HEK293 (cell line): ENCODE data around the gene COMMD8.

ENCODE experiments used
- CTCF ChIA-PET: fragments of 350-600 bp; formaldehyde crosslinking; extraction: SDS; loops from one replicate; lab custom pipeline; 2021; ENCODE audit warnings: antibody characterized with exemption; lab: Yijun Ruan, JAX
- POLR2A ChIA-PET: fragments of 300-600 bp; formaldehyde crosslinking; extraction: SDS; loops from one replicate; lab custom pipeline; 2020; ENCODE audit warnings: antibody characterized with exemption, inconsistent platforms; lab: Yijun Ruan, JAX
- H3K27ac ChIP-seq: fragments of 200-500 bp; sonication (Bioruptor generic); 2 replicates; pipeline ENCODE4 v1.5.1; 2014; ENCODE audit warnings: low read depth, low read length, control low read depth, inconsistent platforms; ENCODE audit errors: extremely low read depth
- H3K36me3 ChIP-seq, 2 experiments: fragments of 200-500 bp in 1 of 2; sonication (Bioruptor generic) in 1 of 2; 1 replicate in 1 of 2; 2 replicates in 1 of 2; pipeline ENCODE4 v1.5.1; 2014 to 2017; ENCODE audit warnings: inconsistent platforms in 2 of 2, low read length in 2 of 2; ENCODE audit not compliant: control insufficient read depth in 2 of 2, insufficient read depth in 1 of 2
- H3K4me1 ChIP-seq: fragments of 200-500 bp; sonication (Bioruptor generic); 2 replicates; pipeline ENCODE4 v1.5.1; 2014; ENCODE audit warnings: mild to moderate bottlenecking, low read length, inconsistent platforms; ENCODE audit not compliant: control insufficient read depth, insufficient read depth
- H3K4me3 ChIP-seq: 2 replicates; pipeline ENCODE4 v1.5.1; 2011; ENCODE audit warnings: low read depth, mild to moderate bottlenecking, control low read depth, low read length, moderate library complexity
- H3K9me3 ChIP-seq: fragments of 200-500 bp; sonication (Bioruptor generic); 2 replicates; pipeline ENCODE4 v1.5.1; 2014; ENCODE audit warnings: low read depth, low read length, inconsistent platforms; ENCODE audit not compliant: control insufficient read depth, insufficient read depth
- HOXC10 ChIP-seq: sonication (generic); formaldehyde crosslinking; IDR thresholded peaks from 2 replicates; pipeline ENCODE4 v1.8.1; 2023; ENCODE audit warnings: mild to moderate bottlenecking, missing genetic modification reagents
- SP7 ChIP-seq: fragments of 450-650 bp; formaldehyde crosslinking; IDR thresholded peaks from 2 replicates; pipeline ENCODE4 v1.5.1; 2016; ENCODE audit warnings: missing biosample characterization, missing genetic modification characterization
- ZFP41 ChIP-seq: fragments of 450-650 bp; formaldehyde crosslinking; IDR thresholded peaks from 2 replicates; pipeline ENCODE4 v1.5.1; 2016; ENCODE audit warnings: missing biosample characterization, missing genetic modification characterization, borderline replicate concordance
- ZNF311 ChIP-seq: fragments of 450-650 bp; formaldehyde crosslinking; IDR thresholded peaks from 2 replicates; pipeline ENCODE4 v1.5.1; 2017; ENCODE audit warnings: missing biosample characterization, missing genetic modification characterization, borderline replicate concordance
- ZNF335 ChIP-seq: fragments of 450-650 bp; formaldehyde crosslinking; conservative IDR thresholded peaks from 2 replicates; pipeline ENCODE4 v1.5.1; 2016; ENCODE audit warnings: missing biosample characterization, missing genetic modification characterization
- ZNF341 ChIP-seq: fragments of 450-650 bp; formaldehyde crosslinking; IDR thresholded peaks from 2 replicates; pipeline ENCODE4; 2016; ENCODE audit warnings: low read depth, missing biosample characterization, missing genetic modification characterization
- ZNF350 ChIP-seq: fragments of 450-650 bp; formaldehyde crosslinking; IDR thresholded peaks from 2 replicates; pipeline ENCODE4 v1.5.0; 2017; ENCODE audit warnings: missing biosample characterization, mild to moderate bottlenecking, missing genetic modification characterization
- ZNF558 ChIP-seq: fragments of 450-650 bp; formaldehyde crosslinking; IDR thresholded peaks from 2 replicates; pipeline ENCODE4 v1.5.1; 2016; ENCODE audit warnings: missing biosample characterization, missing genetic modification characterization
- ZNF600 ChIP-seq: fragments of 450-650 bp; formaldehyde crosslinking; IDR thresholded peaks from 2 replicates; pipeline ENCODE4 v1.5.1; 2016; ENCODE audit warnings: missing biosample characterization, missing genetic modification characterization
- ZNF629 ChIP-seq: fragments of 450-650 bp; formaldehyde crosslinking; IDR thresholded peaks from 2 replicates; pipeline ENCODE4 v1.5.1; 2017; ENCODE audit warnings: missing biosample characterization, missing genetic modification characterization
- ZNF707 ChIP-seq: fragments of 450-650 bp; formaldehyde crosslinking; IDR thresholded peaks from 2 replicates; pipeline ENCODE4 v1.5.1; 2016; ENCODE audit warnings: missing biosample characterization, missing genetic modification characterization
- ZNF777 ChIP-seq: fragments of 450-650 bp; formaldehyde crosslinking; IDR thresholded peaks from 2 replicates; pipeline ENCODE4 v1.5.1; 2017; ENCODE audit warnings: missing biosample characterization, missing genetic modification characterization, borderline replicate concordance
- TF ChIP-seq, protein P1 (sequence below): fragments of 450-650 bp; formaldehyde crosslinking; IDR thresholded peaks from 2 replicates; pipeline ENCODE4 v1.5.1; 2016; ENCODE audit warnings: missing biosample characterization, missing genetic modification characterization, low read depth
- TF ChIP-seq, protein P2 (sequence below): fragments of 450-650 bp; formaldehyde crosslinking; IDR thresholded peaks from 2 replicates; pipeline ENCODE4 v1.5.1; 2017; ENCODE audit warnings: missing biosample characterization, mild to moderate bottlenecking, missing genetic modification characterization, moderate library complexity
- TF ChIP-seq, protein P3 (sequence below): fragments of 450-650 bp; formaldehyde crosslinking; IDR thresholded peaks from 2 replicates; pipeline ENCODE4 v1.5.1; 2016; ENCODE audit warnings: missing biosample characterization, missing genetic modification characterization
- TF ChIP-seq, protein P4 (sequence below): fragments of 450-650 bp; formaldehyde crosslinking; IDR thresholded peaks from 2 replicates; pipeline ENCODE4 v1.5.1; 2016; ENCODE audit warnings: missing biosample characterization, missing genetic modification characterization
- TF ChIP-seq, protein P5 (sequence below): fragments of 450-650 bp; formaldehyde crosslinking; IDR thresholded peaks from 2 replicates; pipeline ENCODE4 v1.5.1; 2016; ENCODE audit warnings: missing biosample characterization, missing genetic modification characterization
- TF ChIP-seq, protein P6 (sequence below): fragments of 450-650 bp; formaldehyde crosslinking; IDR thresholded peaks from 2 replicates; pipeline ENCODE4 v1.5.1; 2016; ENCODE audit warnings: missing biosample characterization, missing genetic modification characterization
- TF ChIP-seq, protein P7 (sequence below): fragments of 450-650 bp; formaldehyde crosslinking; IDR thresholded peaks from 2 replicates; pipeline ENCODE4; 2016; ENCODE audit warnings: missing biosample characterization, missing genetic modification characterization

The COMMD8 gene

DNA sequence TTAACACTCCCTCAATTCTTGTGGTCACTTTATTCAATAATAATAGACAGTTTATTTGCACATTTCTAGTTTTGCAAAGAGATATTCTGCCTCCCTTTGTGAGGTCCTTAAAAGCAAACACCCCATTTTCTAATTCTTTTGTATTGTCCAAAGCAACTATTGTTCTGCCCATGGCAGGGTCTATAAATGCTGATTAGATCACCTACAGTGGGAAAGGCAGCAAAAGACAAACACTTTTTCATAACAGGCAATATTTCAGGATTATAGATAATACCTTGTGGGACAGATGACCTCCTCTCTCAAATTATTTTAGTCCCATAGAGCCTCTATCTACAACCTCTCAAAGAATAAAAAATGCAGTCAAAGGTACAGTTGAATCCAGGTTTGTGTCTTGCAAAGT lies 28.6 kb downstream of the COMMD8 start (continued):
- TF ChIP-seq ZNF629 (no peak), HOXC10 (CRISPR knock-in tag) (no peak)

DNA sequence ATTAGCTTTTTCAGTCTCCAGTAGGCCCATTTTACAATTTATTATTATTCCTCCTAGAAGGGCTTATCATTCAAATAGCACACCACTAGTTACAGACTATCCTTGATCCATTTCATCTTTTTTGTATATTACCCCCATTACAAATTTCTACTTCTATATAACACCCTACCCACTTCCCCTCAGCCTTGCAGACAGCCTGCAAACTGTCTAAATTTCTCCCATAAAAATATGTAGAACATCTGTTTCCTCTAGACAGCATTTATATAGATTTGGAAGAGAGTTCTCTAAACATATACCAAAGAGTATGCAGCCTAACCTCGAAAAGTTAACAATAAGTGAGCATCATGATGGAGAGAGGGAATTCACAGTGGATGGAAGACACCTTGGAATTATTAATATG lies 30.8 kb downstream of the COMMD8 start:
- H3K9me3 ChIP-seq = no peaks in the 10 kb centered on the region
- H3K4me1 ChIP-seq = no peaks in the 10 kb centered on the region
- POLR2A ChIA-PET = no interaction called here
- TF ChIP-seq, protein P1, sequence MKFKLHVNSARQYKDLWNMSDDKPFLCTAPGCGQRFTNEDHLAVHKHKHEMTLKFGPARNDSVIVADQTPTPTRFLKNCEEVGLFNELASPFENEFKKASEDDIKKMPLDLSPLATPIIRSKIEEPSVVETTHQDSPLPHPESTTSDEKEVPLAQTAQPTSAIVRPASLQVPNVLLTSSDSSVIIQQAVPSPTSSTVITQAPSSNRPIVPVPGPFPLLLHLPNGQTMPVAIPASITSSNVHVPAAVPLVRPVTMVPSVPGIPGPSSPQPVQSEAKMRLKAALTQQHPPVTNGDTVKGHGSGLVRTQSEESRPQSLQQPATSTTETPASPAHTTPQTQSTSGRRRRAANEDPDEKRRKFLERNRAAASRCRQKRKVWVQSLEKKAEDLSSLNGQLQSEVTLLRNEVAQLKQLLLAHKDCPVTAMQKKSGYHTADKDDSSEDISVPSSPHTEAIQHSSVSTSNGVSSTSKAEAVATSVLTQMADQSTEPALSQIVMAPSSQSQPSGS (tag by site-specific recombination) = no peak
- TF ChIP-seq, protein P2, sequence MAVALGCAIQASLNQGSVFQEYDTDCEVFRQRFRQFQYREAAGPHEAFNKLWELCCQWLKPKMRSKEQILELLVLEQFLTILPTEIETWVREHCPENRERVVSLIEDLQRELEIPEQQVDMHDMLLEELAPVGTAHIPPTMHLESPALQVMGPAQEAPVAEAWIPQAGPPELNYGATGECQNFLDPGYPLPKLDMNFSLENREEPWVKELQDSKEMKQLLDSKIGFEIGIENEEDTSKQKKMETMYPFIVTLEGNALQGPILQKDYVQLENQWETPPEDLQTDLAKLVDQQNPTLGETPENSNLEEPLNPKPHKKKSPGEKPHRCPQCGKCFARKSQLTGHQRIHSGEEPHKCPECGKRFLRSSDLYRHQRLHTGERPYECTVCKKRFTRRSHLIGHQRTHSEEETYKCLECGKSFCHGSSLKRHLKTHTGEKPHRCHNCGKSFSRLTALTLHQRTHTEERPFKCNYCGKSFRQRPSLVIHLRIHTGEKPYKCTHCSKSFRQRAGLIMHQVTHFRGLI = no peak
- TF ChIP-seq ZNF350 (tag by site-specific recombination) (no peak), ZNF335 (tag by site-specific recombination) (no peak), ZNF777 (no peak), ZNF311 (tag by site-specific recombination) (no peak), ZFP41 (tag by site-specific recombination) (no peak), SP7 (tag by site-specific recombination) (no peak), ZNF341 (tag by site-specific recombination) (no peak), ZNF707 (no peak), ZNF558 (tag by site-specific recombination) (no peak), ZNF600 (tag by site-specific recombination) (no peak)
- TF ChIP-seq, protein P3, sequence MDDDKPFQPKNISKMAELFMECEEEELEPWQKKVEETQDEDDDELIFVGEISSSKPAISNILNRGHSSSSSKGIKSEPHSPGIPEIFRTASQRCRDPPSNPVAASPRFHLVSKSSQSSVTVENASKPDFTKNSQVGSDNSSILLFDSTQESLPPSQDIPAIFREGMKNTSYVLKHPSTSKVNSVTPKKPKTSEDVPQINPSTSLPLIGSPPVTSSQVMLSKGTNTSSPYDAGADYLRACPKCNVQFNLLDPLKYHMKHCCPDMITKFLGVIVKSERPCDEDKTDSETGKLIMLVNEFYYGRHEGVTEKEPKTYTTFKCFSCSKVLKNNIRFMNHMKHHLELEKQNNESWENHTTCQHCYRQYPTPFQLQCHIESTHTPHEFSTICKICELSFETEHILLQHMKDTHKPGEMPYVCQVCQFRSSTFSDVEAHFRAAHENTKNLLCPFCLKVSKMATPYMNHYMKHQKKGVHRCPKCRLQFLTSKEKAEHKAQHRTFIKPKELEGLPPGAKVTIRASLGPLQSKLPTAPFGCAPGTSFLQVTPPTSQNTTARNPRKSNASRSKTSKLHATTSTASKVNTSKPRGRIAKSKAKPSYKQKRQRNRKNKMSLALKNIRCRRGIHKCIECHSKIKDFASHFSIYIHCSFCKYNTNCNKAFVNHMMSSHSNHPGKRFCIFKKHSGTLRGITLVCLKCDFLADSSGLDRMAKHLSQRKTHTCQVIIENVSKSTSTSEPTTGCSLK (tag by site-specific recombination) = no peak
- TF ChIP-seq, protein P4, sequence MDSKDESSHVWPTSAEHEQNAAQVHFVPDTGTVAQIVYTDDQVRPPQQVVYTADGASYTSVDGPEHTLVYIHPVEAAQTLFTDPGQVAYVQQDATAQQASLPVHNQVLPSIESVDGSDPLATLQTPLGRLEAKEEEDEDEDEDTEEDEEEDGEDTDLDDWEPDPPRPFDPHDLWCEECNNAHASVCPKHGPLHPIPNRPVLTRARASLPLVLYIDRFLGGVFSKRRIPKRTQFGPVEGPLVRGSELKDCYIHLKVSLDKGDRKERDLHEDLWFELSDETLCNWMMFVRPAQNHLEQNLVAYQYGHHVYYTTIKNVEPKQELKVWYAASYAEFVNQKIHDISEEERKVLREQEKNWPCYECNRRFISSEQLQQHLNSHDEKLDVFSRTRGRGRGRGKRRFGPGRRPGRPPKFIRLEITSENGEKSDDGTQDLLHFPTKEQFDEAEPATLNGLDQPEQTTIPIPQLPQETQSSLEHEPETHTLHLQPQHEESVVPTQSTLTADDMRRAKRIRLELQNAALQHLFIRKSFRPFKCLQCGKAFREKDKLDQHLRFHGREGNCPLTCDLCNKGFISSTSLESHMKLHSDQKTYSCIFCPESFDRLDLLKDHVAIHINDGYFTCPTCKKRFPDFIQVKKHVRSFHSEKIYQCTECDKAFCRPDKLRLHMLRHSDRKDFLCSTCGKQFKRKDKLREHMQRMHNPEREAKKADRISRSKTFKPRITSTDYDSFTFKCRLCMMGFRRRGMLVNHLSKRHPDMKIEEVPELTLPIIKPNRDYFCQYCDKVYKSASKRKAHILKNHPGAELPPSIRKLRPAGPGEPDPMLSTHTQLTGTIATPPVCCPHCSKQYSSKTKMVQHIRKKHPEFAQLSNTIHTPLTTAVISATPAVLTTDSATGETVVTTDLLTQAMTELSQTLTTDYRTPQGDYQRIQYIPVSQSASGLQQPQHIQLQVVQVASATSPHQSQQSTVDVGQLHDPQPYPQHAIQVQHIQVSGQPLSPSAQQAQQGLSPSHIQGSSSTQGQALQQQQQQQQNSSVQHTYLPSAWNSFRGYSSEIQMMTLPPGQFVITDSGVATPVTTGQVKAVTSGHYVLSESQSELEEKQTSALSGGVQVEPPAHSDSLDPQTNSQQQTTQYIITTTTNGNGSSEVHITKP (tag by site-specific recombination) = no peak
- TF ChIP-seq, protein P5, sequence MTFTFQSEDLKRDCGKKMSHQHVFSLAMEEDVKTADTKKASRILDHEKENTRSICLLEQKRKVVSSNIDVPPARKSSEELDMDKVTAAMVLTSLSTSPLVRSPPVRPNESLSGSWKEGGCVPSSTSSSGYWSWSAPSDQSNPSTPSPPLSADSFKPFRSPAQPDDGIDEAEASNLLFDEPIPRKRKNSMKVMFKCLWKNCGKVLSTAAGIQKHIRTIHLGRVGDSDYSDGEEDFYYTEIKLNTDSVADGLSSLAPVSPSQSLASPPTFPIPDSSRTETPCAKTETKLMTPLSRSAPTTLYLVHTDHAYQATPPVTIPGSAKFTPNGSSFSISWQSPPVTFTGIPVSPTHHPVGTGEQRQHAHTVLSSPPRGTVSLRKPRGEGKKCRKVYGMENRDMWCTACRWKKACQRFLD (tag by site-specific recombination) = no peak
- TF ChIP-seq, protein P6, sequence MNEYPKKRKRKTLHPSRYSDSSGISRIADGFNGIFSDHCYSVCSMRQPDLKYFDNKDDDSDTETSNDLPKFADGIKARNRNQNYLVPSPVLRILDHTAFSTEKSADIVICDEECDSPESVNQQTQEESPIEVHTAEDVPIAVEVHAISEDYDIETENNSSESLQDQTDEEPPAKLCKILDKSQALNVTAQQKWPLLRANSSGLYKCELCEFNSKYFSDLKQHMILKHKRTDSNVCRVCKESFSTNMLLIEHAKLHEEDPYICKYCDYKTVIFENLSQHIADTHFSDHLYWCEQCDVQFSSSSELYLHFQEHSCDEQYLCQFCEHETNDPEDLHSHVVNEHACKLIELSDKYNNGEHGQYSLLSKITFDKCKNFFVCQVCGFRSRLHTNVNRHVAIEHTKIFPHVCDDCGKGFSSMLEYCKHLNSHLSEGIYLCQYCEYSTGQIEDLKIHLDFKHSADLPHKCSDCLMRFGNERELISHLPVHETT (tag by site-specific recombination) = no peak
- TF ChIP-seq, protein P7, sequence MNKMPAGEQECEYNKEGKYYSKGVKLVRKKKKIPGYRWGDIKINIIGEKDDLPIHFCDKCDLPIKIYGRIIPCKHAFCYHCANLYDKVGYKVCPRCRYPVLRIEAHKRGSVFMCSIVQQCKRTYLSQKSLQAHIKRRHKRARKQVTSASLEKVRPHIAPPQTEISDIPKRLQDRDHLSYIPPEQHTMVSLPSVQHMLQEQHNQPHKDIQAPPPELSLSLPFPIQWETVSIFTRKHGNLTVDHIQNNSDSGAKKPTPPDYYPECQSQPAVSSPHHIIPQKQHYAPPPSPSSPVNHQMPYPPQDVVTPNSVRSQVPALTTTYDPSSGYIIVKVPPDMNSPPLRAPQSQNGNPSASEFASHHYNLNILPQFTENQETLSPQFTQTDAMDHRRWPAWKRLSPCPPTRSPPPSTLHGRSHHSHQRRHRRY (tag by site-specific recombination) = no peak
- TF ChIP-seq, all 188 proteins: peak for 0
- Histone ChIP-seq H3K36me3 (no peaks in the 10 kb centered on the region), H3K4me3 (no peak overlapping the region), H3K27ac (no peak overlapping the region)
- CTCF ChIA-PET = no interaction called here
